SK-N-SH (cell line): ENCODE data around the gene L1TD1.

Experiments used
- CHD2 ChIP-seq: fragments of 150-350 bp; IDR thresholded peaks from 2 replicates; pipeline ENCODE4 v1.6.1; 2018; ENCODE audit warnings: low read length; ENCODE audit not compliant: partially characterized antibody
- RCOR1 ChIP-seq: fragments of 150-350 bp; IDR thresholded peaks from 2 replicates; pipeline ENCODE4 v1.6.1; 2017; ENCODE audit warnings: antibody characterized with exemption, low read length

GRCh38 chr1:62241371-62242131, 46.9 kb downstream of the L1TD1 start:
- no peak for TF ChIP-seq RCOR1
- no peak for TF ChIP-seq CHD2
